ENCODE measurements around the gene TERT.

Gene TERT

DNA sequence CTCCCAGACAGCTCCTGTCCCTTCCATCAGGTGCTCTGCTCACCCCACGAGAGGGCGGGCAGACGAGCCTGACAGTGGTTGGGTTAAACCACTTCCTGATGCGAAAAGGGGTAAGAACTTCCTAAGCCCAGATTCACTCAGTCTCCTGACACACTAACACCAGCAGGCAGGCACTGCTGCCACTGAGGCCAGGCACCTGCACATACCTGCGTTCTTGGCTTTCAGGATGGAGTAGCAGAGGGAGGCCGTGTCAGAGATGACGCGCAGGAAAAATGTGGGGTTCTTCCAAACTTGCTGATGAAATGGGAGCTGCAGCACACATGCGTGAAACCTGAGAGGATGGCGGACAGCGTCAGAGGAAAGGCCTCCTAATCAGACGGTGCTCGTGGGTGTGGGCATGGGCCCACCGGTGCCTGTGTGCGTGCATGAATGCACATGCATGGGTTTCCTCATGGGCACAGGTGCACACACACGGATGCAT lies 39.7 kb downstream of the TERT start:
- no peak for DNase-seq

DNA sequence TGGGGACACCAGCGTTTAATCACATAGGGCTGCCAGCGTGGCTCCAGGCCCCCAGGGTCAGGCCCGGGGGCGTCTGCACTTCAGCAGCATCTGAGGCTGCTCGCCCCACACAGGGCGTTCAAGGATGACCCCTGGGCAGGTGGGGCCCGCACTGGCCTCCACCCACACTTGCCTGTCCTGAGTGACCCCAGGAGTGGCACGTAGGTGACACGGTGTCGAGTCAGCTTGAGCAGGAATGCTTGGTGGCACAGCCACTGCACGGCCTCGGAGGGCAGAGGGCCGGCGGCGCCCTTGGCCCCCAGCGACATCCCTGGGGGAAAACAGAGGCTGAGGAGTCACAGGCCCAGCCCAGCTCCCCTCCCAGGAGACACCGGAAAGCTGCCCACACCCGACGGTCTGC lies 40.7 kb downstream of the TERT start:
- no peak for DNase-seq

DNA sequence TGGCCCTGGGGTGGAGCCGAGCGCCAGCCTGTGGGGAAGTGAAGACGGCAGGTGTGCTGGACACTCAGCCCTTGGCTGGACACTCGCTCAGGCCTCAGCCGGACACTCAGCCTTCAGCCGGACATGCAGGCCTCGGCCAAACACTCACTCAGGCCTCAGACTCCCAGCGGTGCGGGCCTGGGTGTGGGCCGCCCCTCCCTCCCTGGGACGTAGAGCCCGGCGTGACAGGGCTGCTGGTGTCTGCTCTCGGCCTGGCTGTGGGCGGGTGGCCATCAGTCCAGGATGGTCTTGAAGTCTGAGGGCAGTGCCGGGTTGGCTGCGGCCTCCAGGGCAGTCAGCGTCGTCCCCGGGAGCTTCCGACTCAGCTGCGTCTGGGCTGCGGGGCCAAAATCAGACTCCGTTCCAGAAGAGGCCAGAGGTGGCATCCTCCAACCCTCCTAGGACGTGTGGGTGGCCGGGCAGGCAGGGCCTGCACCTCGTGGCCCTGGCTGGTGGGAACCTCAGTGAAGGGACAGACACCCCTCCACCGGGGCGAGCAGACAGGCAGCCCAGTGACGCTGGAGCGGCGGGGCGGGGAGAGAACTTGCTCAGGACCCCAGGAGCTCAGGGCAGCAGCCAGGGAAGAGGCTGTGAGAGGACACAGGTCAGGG lies 41.3 kb downstream of the TERT start:
- no peak for DNase-seq

DNA sequence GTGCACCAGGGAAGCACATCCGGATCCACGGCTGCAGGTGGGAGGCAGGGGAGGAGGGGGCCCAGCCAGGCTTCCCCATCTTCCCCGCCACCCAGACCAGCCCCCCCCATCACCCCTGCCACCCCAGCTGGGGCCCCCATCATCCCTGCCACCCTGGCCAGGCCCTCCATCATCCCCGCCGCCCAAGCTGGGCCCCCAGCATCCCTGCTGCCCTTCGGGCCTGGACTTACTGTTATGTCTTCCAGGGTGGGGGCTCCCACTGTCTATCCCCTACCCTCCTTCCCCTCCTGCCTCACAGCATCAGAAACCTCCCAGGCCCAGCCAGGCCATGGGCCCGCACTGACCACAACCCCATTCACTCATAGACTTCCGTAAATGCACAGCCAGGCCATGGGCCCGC lies 42.2 kb downstream of the TERT start:
- no peak for DNase-seq

DNA sequence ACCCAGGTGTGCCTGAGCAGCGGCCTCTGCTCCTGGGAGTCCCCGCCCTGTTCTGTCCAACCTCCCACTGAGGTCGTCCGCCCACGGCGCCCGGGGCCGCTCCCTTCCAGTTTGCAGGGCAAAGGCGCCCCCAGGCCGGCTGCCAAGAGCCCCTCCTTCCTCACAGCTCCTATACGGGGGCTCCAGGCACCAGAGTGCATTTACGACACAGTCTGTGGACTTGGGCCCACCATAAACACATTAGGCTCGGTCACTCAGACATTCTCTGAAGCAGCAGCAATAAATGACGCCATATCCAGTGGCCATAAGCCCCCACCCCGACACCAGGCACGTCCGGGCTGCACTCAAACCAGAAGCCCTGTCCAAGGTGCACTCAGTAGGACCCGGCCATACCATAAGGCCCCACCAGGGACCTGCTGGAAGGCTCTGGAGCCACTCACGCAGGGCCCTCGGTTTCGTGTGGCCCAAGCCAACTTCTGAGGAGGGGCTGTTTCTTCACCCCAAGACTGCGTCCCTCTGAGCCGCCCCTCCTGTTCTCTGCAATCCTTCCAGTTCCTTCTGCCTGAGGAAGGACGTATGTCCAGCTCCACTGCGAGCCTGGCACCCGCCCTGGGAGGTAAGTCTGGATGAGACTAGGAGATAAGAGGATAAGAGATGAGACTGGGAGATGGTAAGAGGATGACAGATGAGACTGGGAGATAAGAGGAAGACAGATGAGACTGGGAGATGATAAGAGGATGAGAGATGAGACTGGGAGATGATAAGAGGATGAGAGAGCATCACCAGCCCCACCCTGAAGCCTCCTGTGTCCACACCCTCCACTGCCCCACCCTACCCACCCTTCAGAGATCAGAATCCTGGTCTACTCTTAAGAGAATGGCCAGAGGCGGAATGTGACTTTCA lies 42.9 kb downstream of the TERT start:
- DNase-seq = no peak

DNA sequence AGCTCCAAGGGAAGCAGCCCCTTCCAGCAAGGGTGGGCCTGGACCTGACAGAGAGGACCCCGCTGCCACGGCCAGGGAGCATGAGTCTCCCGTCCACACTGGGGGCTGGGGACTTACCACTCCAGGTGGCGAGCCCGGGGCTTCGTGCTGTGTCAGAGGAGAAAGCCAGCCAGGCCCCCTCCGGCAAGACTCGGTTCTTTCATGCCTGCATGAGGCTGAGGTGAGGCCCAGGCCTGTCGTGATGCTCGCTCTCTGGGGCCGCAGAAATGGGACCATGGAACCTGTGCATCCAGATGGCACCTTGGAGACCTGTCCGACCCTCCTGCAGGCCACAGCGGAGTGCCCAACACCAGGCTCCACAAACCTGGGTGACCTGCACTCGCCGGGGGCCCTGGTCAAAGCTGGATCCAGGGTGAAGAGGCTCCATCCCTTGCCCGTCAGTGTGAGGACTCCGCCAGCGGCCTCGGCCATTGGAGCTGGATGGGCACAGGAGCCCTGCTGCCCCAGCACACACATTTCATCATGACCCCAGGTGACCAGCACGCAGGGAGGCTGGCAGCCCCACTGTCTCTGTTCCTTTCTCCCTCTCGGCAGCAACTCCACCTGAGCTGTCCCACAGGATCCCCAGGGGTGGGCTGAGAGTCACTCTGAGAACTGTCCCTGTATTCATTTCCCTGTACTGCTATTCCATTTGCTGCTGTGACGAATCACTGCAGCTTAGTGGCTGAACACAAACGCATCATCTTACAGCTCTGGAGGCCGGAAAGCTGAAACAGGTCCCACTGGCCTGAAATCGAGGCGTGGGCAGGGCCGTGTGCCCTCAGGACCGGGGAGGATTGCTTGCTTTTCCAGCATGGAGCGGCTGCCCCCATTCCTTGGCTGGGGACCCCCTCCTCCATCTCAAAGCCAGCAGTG lies 45.2 kb downstream of the TERT start:
- no peak for DNase-seq

DNA sequence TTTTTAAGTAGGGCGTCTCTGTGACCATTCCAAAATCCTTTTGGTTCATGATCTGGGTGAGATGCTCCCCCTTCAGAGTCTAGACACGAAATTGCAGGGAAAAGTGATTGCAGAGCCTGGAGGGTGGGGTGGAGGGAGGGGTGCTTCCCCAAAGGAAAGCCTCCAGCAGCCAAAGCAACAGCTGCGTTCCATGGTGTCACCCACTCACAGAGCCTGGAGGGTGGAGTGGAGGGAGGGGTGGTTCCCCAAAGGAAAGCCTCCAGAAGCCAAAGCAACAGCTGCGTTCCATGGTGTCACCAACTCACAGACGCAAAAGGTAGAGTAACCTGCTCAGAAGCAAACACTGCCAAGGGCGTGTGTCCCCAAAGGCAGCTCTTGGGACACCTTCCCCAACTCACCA lies 47.1 kb downstream of the TERT start:
- DNase-seq = no peak

DNA sequence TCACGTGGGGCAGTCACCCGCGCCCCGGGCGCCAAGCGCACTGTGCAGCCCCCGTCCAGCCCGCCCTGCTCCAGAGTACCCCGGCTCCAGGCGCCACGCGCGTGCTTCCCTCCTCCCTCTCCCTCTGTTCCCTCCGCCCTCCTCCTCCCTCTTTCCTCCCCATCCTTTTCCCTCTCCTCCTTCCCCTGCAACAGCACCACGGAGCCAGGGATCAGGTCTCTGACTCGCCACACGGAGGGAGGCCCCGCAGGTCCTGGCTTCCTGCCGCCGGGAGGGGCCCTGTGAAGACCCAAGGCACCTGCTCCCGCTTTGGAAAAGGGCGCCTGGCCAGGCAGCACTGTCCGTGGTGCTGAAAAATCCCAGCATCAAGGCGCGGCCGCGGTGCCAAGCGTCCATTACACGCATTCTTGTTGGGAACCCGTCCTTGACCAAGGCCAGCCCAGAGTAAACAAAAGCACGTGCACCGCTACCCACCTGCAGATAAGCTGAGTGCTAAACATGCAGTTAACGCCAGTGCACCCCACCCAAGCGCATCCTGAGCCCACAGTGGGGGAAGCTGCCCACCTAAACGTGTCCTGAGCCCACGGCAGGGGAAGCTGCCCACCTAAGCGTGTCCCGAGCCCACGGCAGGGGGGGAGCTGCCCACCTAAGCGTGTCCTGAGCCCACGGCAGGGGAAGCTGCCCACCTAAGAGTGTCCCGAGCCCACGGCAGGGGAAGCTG lies 48.0 kb downstream of the TERT start:
- peak; percentile 86 for DNase-seq

DNA sequence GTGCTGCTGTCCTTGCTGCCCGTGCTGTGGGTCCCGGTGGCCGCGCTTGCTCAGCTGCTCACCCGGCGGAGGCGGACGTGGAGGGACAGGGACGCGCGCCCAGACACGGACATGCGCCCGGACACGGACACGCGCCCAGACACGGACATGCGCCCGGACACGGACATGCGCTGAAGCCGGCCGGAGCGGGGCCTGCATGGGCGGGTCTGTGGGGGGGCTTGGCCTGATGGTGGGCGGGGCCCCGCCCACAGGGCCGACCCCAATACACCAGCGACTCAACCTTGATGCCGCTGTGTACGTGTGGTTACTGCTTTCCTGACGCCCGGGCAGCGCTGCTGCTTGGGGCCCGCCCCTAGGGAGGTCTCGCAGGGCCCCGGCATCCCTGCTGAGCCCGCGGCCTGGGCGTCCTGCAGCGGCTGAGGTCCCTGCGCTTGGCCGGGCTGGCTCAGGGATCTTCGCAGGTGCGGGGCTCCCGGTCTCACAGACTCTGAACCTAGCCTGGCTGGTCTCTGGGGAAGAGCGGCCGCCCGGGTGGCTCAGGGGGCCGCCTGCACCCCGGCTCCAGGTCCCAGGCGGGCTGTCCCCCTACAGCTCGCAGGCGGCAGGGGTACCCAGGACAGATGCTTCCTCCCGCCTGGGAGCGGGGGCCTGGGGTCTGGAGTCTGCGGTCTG lies 48.8 kb downstream of the TERT start:
- no peak for DNase-seq

DNA sequence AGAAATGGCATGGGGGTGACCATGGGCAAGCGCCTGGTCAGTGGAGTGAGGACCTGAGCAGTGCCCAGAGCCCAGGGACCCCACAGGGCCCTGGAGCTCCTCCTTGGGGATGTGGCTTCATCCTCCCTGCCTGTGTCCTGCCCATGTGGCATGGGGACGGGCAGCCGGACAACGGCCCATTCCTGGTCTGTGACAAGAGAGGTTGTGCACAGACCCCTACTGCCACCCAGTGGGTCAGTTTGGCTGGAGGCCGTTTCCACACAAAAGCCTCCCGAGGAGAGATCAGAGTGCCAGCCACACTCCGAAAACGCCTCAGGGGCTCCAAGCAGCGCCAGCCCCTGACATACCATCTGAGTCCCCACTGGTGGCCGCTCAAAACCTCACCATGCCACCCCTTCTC lies 49.9 kb downstream of the TERT start:
- no peak for DNase-seq

DNA sequence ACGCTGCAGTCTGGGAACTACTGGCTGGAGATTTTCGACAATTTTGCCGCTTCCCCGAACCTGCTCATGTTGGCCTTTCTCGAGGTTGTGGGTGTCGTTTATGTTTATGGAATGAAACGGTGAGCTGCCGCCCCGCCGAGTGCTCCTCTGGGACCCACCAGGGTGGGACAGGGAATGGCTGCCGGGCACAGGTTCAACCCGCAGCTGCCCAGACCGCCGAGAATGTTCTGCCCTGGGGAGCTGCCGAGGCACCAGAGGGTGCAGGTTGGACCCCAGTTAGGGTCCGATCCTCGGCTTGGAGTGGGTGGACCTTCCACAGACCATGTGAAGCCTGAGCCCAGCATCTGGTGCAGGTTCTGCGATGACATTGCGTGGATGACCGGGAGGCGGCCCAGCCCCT lies 50.6 kb downstream of the TERT start:
- no peak for DNase-seq

DNA sequence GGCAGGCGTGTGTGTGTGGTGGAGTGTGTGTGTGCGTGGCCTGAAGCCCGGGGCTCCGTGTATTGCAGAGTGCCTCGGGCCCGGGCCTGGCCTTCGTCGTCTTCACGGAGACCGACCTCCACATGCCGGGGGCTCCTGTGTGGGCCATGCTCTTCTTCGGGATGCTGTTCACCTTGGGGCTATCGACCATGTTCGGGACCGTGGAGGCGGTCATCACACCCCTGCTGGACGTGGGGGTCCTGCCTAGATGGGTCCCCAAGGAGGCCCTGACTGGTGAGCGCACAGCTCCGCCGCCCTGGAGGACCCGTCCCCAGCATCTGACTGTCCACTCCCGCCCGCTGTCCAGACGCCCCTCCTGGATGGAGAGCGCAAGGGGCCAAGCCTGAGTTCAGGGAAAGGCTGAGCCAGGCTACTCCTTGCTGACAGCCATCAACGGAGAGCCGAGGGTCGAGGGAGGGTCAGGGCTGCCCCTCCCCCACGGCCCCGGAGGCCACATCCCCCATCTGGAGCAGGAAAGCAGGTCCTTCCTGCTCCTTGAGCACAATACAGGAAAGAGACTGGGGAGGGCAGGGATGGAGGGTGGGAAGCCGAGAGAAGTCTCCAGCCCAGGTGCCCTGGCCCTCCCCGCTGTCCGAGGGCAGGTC lies 51.3 kb downstream of the TERT start:
- DNase-seq = no peak

DNA sequence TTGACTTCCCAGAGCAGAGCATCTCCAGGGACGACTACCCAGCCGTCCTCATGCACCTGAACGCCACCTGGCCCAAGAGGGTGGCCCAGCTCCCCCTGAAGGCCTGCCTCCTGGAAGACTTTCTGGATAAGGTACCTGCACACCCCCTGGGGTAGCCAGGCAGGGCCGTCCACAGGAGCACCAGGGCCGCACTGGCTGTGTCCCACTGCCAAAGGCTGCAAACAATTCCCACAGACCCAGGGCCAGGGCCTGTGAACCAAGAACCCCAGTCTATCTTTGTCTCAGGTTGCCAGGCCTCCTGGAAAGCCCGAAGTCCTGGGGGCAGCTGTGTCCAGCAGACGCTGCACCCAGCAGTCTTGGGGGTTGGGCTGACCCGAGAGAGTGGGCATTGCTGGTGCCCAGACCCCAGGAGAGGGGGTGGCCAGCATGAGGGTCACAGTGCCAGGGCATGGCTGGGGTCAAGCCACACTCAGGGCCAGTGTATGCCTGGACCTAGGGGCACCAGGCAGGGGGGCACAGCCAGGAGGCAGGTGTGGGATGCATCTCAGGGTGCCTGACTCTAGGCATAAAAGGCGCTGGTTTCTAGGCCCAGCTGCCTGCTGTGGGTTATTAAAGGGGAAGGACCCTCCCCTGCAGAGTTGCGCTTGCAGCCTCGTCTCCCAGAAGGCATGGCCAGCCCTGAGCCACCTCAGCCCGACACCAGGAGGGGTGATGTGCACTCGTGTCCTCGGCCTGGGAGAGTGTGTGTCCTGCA lies 52.0 kb downstream of the TERT start:
- no peak for DNase-seq

DNA sequence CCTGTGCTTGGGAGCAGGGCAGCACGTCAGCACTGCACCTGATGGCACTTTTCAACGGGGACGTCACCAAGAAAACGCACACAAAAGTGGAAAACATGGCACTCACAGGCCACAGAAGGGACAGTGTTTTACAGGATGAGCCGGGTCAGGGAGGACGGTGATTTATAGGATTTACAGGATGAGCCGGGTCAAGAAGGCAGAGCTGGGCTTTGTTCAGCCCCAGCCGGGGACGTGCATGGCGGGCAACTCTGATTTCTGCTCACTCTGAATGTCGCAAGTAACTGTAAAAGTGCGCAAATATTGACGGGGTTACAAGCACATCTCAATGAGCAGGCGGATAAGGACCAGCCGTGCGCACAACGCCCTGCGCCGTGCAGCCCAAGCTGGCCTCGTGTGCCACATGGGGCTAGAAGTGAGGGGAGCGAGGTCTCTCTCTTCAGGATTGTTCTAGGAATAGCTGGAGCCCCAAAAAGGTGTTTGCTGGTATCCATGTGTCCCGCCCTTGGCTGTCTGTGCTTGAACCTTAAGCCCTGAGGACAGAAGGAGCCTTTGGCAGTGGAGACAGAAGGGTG lies 53.3 kb downstream of the TERT start:
- no peak for DNase-seq

DNA sequence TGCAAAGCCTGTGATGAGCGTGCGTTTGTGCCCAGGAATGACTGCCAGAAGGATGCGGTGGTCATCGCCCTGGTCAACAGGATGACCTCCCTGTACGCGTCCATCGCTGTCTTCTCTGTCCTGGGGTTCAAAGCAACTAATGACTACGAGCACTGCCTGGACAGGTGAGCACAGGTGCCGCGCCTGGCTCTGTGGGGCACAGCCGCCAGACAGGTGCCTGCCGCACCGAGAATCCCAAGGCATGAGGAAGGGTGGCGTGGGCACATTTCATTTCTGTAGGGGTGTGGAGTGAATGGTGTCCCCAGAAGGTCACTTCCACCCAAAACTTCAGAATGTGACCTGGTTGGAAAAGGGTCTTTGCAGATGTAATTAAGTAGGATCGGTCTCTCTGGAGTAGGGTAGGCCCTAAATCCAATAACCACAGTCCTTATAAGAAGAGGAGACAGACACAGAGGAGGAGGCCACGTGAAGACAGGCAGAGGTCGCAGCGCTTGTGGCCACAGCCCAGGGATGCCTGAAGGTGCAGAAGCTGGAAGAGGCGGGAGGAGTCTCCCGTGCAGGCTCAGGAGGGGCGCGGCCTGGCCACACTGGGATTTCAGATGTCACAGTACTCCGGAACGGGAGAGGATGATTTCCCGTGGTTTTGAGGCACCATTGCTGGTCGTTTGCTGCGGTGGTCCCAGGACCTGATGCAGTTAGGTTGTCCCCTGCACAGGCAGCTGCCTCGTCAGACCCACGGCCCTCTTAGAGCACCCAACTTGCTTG lies 54.2 kb downstream of the TERT start:
- no peak for DNase-seq

DNA sequence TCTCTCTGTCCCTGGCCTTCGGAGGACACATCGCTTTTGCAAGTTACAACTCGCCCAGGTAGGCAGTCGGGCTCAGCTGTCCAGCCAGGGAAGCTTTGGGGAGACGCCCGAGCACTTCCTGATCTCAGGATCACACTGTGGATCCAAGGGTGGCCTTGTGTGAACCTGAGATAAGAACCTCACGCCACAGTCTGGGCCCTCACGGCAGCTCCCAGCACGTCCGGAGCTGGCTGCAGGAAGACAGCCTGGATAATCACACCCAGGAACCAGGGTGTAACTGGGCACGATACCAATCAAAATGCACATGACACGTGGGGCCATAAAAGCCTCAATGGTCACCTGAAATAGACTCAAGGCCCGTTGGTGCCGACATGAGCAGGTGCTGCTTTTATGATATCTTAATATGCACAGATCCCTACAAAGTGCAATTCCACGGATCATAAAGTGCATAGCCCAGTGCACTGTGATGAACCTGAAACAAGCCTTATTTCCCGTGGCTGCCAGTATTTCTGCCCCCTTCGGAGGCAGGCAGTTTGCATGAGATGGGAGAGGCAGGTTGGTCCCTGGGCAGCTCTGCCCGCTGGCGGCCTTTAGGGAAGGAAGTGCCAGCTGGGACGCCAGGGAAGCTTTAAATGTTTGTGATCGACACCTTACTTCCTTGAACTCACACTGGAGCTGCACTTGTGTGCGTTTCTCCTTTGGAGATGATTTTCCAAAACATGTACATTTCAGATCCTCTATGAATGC lies 55.2 kb downstream of the TERT start:
- no peak for DNase-seq

DNA sequence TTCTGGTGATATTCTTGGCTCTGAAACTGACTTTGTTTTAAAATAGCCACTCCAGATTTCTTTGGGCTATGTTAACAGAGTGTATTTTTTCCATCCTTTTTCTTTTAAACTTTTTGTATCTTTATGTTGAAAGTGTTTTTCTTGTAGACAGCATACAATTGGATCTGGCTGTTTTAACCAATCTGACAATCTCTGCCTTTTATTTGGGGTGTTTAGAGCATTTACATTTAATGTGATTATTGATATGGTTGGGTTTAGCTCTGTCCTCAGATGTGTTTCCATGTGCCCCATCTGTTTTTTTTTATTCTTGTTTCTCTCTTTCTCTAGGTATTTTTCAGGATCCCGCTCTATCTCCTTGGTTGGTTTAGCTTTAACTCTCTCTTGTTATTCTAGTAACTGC lies 59.0 kb downstream of the TERT start:
- no peak for DNase-seq

DNA sequence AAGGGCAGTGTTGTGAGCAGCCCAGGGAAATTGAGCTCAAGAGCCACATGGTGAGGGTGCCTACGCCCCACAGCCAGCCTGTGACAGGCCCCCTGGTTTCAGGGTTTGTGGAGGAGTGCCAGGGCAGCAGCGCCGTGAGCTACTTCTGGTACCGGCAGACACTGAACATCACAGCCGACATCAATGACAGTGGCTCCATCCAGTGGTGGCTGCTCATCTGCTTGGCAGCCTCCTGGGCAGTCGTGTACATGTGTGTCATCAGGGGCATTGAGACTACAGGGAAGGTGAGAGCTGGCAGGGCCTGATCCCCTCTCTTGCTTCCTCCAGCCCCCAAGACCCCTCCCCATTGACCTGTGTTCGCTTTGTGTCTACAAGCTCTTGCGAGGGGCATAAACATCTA lies 59.5 kb downstream of the TERT start:
- DNase-seq = no peak

DNA sequence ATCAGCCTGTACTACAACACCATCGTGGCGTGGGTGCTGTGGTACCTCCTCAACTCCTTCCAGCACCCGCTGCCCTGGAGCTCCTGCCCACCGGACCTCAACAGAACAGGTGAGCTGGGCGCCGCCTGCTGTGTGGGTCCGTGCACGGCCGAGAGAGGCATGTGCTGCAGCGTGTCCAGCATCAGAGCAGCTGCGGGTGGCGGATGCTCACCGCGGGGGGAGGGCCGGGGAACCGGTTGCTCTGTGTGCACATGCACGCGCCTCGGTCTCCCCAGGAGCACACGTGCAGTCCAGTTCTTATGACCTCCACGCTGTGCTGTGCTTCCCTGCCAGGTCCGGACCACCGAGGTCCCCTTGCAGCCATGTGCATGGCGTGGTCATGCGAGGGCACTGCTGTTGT lies 62.1 kb downstream of the TERT start:
- no peak for DNase-seq
